Measurements from ENCODE around the gene UNC119B. TPM values are rescaled to one million over a fixed set of nuclear protein-coding genes. Genes with fewer than 3 reads are reported as not detected.

Gene UNC119B
- total RNA-seq, 1 donor from 2014 or later: 25.1 TPM

- H3K4me1 Mint-ChIP-seq (ENCODE audit: low read depth): no peaks in the 10 kb centered on the region
- H3K9me3 Mint-ChIP-seq: no peaks in the 10 kb centered on the region
- H3K27me3 Mint-ChIP-seq (ENCODE audit: low read depth): no peaks in the 10 kb centered on the region
- intact Hi-C loops (cut with micrococcal nuclease): no loop called here
- no peak overlapping the region for H3K27ac Mint-ChIP-seq
- no peak for DNase-seq (ENCODE audit: low spot score)
- peaks cover 2% of the 10 kb centered on the region for H3K36me3 Mint-ChIP-seq (ENCODE audit: low read depth)
- no peak overlapping the region for H3K4me3 Mint-ChIP-seq (ENCODE audit: low read depth)
These were observed 28.9 kb downstream of the UNC119B start for GRCh38 chr12:120739031-120739762.

GRCh38 chr12:120739821-120740613 is 29.8 kb downstream of the UNC119B start:
- Mint-ChIP-seq H3K4me3 (ENCODE audit: low read depth) (no peak overlapping the region), H3K36me3 (ENCODE audit: low read depth) (no peaks in the 10 kb centered on the region), H3K4me1 (ENCODE audit: low read depth) (no peaks in the 10 kb centered on the region), H3K27ac (no peak overlapping the region), H3K9me3 (no peaks in the 10 kb centered on the region), H3K27me3 (ENCODE audit: low read depth) (no peaks in the 10 kb centered on the region)
- DNase-seq (ENCODE audit: low spot score): no peak
- intact Hi-C loops (cut with micrococcal nuclease): no loop called here

GRCh38 chr12:120740871-120741270 is 30.6 kb downstream of the UNC119B start:
- H3K4me1 Mint-ChIP-seq (ENCODE audit: low read depth): no peaks in the 10 kb centered on the region
- intact Hi-C loops (cut with micrococcal nuclease): no loop called here
- no peaks in the 10 kb centered on the region for H3K36me3 Mint-ChIP-seq (ENCODE audit: low read depth)
- no peak for DNase-seq (ENCODE audit: low spot score)
- H3K27ac Mint-ChIP-seq: no peak overlapping the region
- H3K4me3 Mint-ChIP-seq (ENCODE audit: low read depth): no peak overlapping the region
- H3K9me3 Mint-ChIP-seq: no peaks in the 10 kb centered on the region
- H3K27me3 Mint-ChIP-seq (ENCODE audit: low read depth): no peaks in the 10 kb centered on the region

- intact Hi-C loops (cut with micrococcal nuclease): no loop called here
- H3K27ac Mint-ChIP-seq: no peak overlapping the region
- DNase-seq (ENCODE audit: low spot score): no peak
These were observed 31.5 kb downstream of the UNC119B start for GRCh38 chr12:120741476-120742421.

GRCh38 chr12:120744922-120745493 is 34.8 kb downstream of the UNC119B start:
- no peak for DNase-seq (ENCODE audit: low spot score)
- H3K4me1 Mint-ChIP-seq (ENCODE audit: low read depth): no peaks in the 10 kb centered on the region
- no peaks in the 10 kb centered on the region for H3K9me3 Mint-ChIP-seq
- H3K27me3 Mint-ChIP-seq (ENCODE audit: low read depth): no peaks in the 10 kb centered on the region
- H3K27ac Mint-ChIP-seq: no peak overlapping the region
- intact Hi-C loops (cut with micrococcal nuclease): no loop called here
- H3K4me3 Mint-ChIP-seq (ENCODE audit: low read depth): no peak overlapping the region
- H3K36me3 Mint-ChIP-seq (ENCODE audit: low read depth): no peaks in the 10 kb centered on the region

More at GRCh38 chr12:120741476-120742421, 31.5 kb downstream of the UNC119B start:
- H3K27me3 Mint-ChIP-seq (ENCODE audit: low read depth): no peaks in the 10 kb centered on the region
- H3K9me3 Mint-ChIP-seq: no peaks in the 10 kb centered on the region
- H3K4me1 Mint-ChIP-seq (ENCODE audit: low read depth): no peaks in the 10 kb centered on the region
- H3K36me3 Mint-ChIP-seq (ENCODE audit: low read depth): no peaks in the 10 kb centered on the region
- H3K4me3 Mint-ChIP-seq (ENCODE audit: low read depth): no peak overlapping the region

- no peaks in the 10 kb centered on the region for H3K9me3 Mint-ChIP-seq
- no peaks in the 10 kb centered on the region for H3K36me3 Mint-ChIP-seq (ENCODE audit: low read depth)
- DNase-seq (ENCODE audit: low spot score): no peak
- no peaks in the 10 kb centered on the region for H3K27me3 Mint-ChIP-seq (ENCODE audit: low read depth)
- no peaks in the 10 kb centered on the region for H3K4me1 Mint-ChIP-seq (ENCODE audit: low read depth)
- intact Hi-C loops (cut with micrococcal nuclease): no loop called here
- H3K27ac Mint-ChIP-seq: no peak overlapping the region
- no peak overlapping the region for H3K4me3 Mint-ChIP-seq (ENCODE audit: low read depth)
These were observed 38.0 kb downstream of the UNC119B start for GRCh38 chr12:120748242-120748641.

- Mint-ChIP-seq H3K36me3 (ENCODE audit: low read depth) (no peaks in the 10 kb centered on the region), H3K4me1 (ENCODE audit: low read depth) (no peaks in the 10 kb centered on the region), H3K27ac (no peak overlapping the region), H3K4me3 (ENCODE audit: low read depth) (no peak overlapping the region), H3K9me3 (peaks cover 4% of the 10 kb centered on the region), H3K27me3 (ENCODE audit: low read depth) (no peaks in the 10 kb centered on the region)
- no peak for DNase-seq (ENCODE audit: low spot score)
- intact Hi-C loops (cut with micrococcal nuclease): no loop called here
These were observed 39.0 kb downstream of the UNC119B start for GRCh38 chr12:120749256-120749655.

- no peak overlapping the region for H3K4me3 Mint-ChIP-seq (ENCODE audit: low read depth)
- no peak for DNase-seq (ENCODE audit: low spot score)
- intact Hi-C loops (cut with micrococcal nuclease): no loop called here
- H3K27me3 Mint-ChIP-seq (ENCODE audit: low read depth): no peaks in the 10 kb centered on the region
- H3K4me1 Mint-ChIP-seq (ENCODE audit: low read depth): no peaks in the 10 kb centered on the region
- H3K9me3 Mint-ChIP-seq: peaks cover 16% of the 10 kb centered on the region
- no peak overlapping the region for H3K27ac Mint-ChIP-seq
- peaks cover 8% of the 10 kb centered on the region for H3K36me3 Mint-ChIP-seq (ENCODE audit: low read depth)
These were observed 40.5 kb downstream of the UNC119B start for GRCh38 chr12:120750806-120751205.

- Mint-ChIP-seq H3K27me3 (ENCODE audit: low read depth) (no peaks in the 10 kb centered on the region), H3K27ac (no peak overlapping the region), H3K36me3 (ENCODE audit: low read depth) (peaks cover 8% of the 10 kb centered on the region), H3K4me3 (ENCODE audit: low read depth) (no peak overlapping the region), H3K9me3 (peaks cover 16% of the 10 kb centered on the region), H3K4me1 (ENCODE audit: low read depth) (no peaks in the 10 kb centered on the region)
- no peak for DNase-seq (ENCODE audit: low spot score)
- intact Hi-C loops (cut with micrococcal nuclease): no loop called here
These were observed 41.1 kb downstream of the UNC119B start for GRCh38 chr12:120751389-120751788.

GRCh38 chr12:120754792-120755191 is 44.5 kb downstream of the UNC119B start:
- no peak for DNase-seq (ENCODE audit: low spot score)
- H3K4me1 Mint-ChIP-seq (ENCODE audit: low read depth): no peaks in the 10 kb centered on the region
- no peaks in the 10 kb centered on the region for H3K27me3 Mint-ChIP-seq (ENCODE audit: low read depth)
- no peak overlapping the region for H3K4me3 Mint-ChIP-seq (ENCODE audit: low read depth)
- intact Hi-C loops (cut with micrococcal nuclease): no loop called here
- H3K9me3 Mint-ChIP-seq: peaks cover 16% of the 10 kb centered on the region
- peaks cover 8% of the 10 kb centered on the region for H3K36me3 Mint-ChIP-seq (ENCODE audit: low read depth)
- H3K27ac Mint-ChIP-seq: no peak overlapping the region

GRCh38 chr12:120755269-120755668 is 45.0 kb downstream of the UNC119B start:
- Mint-ChIP-seq H3K4me3 (ENCODE audit: low read depth) (no peak overlapping the region), H3K9me3 (peaks cover 16% of the 10 kb centered on the region), H3K27me3 (ENCODE audit: low read depth) (no peaks in the 10 kb centered on the region), H3K36me3 (ENCODE audit: low read depth) (peaks cover 8% of the 10 kb centered on the region), H3K4me1 (ENCODE audit: low read depth) (peaks cover 2% of the 10 kb centered on the region), H3K27ac (no peak overlapping the region)
- intact Hi-C loops (cut with micrococcal nuclease): no loop called here
- DNase-seq (ENCODE audit: low spot score): no peak

- H3K4me1 Mint-ChIP-seq (ENCODE audit: low read depth): peaks cover 2% of the 10 kb centered on the region
- H3K36me3 Mint-ChIP-seq (ENCODE audit: low read depth): peaks cover 21% of the 10 kb centered on the region
- no peaks in the 10 kb centered on the region for H3K27me3 Mint-ChIP-seq (ENCODE audit: low read depth)
- H3K9me3 Mint-ChIP-seq: peaks cover 16% of the 10 kb centered on the region
- no peak overlapping the region for H3K27ac Mint-ChIP-seq
- intact Hi-C loops (cut with micrococcal nuclease): no loop called here
- DNase-seq (ENCODE audit: low spot score): no peak
- H3K4me3 Mint-ChIP-seq (ENCODE audit: low read depth): no peak overlapping the region
These were observed 47.0 kb downstream of the UNC119B start for GRCh38 chr12:120757226-120757742.

All from activated T-helper 2 cell treated with anti-CD3 and anti-CD28 coated beads, Interferon-gamma antibody, Interleukin-2, Interleukin-4, amounts not matched to agents 10 μg/mL and 5 μg/mL and 100 μg/mL, durations not matched to agents 14 hours and 24 hours and 36 hours (primary cell).